NCI-H2196 (cell line): ENCODE data around the gene DEPDC4.
"Not testable (repeated sequence)": the region's sequence is repeated elsewhere in the genome, so short reads cannot be mapped to it uniquely, and the experiment has no call there.

Source experiments
- DNase-seq: peaks from one replicate; lab custom pipeline; 2025; ENCODE audit not compliant: unreplicated experiment; lab: John Stamatoyannopoulos, UW

DEPDC4 gene

DNA sequence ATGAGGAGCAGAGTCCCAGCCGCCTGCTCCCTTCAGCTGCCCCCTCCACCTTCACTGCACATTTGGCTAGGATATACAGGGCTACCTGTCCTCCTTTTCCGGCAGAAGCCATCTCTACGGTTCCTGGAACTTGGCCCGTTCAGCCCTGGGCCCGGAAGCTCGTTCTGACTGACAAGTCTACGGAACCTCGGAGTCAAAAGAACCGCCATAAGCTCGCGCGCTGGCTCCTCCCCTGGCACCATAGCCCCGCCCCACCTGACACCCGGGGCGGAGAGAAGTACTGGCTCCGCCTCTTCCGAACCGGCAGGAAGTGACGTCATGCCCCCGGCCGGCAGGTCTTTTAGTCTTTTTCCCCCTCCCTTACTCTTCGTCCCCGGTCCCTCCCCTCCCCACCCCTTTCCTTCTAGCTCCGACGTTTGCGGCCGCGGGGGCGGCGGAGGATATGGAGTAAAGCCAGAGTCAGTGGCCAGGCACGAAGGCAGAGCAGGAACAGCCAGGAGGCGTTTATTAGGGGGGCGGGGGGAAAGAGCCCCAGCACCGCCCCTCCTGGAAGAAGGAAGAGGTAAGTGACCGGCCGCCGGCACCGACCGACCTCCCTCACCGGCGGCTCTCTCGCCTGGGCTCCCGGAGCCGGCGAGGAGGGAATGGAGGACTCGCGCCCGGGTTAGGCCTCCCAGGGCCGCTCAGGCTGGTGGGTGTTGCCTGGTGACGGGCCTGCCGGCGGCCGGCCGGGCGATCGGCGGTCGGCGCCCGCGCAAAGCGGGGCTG lies at the start of gene DEPDC4, which contains the start of gene SCYL2:
Gene DEPDC4, minus strand, starts transcription at position 245 of the 768 bp plus-strand sequence. Its CDS starts 3 bp downstream, at position 242.
Gene SCYL2, plus strand, starts transcription at position 343 of the 768 bp plus-strand sequence. CDS start 15,794 bp downstream, outside the sequence.
- peak; percentile 95 for DNase-seq

DNA sequence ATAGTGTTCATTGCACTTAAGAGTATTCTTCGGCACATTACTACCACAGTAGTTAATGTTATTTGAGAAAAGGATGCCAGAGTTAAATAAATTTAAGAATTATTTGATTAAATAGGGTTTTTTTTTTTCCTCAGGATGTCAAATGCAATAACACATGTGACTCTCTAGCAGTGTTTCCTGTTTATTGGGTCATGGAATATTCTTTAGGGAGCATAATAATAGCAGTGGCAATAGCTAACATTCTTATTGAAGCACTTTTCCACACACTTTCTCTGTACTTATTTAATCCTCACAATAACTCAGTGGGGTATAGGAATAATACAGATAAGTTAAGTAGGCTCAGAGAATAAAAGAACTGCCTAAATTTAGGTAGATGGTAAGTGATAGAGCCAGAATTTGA lies 44.4 kb upstream of the DEPDC4 start:
- DNase-seq = no peak

DNA sequence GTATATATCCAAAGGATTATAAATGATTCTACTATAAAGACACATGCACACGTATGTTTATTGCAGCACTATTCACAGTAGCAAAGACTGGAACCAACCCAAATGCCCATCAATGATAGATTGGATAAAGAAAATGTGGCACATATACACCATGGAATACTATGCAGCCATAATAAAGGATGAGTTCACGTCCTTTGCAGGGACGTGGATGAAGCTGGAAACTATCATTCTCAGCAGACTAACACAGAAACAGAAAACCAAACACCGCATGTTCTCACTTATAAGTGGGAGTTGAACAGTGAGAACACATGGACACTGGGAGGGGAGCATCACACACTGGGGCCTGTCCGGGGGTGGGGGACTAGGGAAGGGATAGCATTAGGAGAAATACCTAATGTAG lies 41.3 kb upstream of the DEPDC4 start:
- not testable (repeated sequence) for DNase-seq

DNA sequence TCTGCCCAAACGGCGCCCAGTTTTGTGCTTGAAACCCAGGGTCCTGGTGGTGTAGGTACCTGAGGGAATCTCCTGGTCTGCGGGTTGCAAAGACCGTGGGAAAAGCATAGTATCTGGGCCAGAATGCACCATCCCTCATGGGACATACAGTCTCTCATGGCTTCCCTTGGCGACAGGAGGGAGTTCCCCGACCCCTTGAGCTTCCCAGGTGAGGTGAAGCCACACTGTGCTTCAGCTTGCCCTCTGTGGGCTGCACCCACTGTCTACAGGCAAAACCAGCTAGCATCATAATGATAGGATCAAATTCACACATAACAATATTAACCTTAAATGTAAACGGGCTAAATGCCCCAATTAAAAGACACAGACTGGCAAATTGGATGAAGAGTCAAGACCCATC lies 37.5 kb upstream of the DEPDC4 start:
- DNase-seq = not testable (repeated sequence)

DNA sequence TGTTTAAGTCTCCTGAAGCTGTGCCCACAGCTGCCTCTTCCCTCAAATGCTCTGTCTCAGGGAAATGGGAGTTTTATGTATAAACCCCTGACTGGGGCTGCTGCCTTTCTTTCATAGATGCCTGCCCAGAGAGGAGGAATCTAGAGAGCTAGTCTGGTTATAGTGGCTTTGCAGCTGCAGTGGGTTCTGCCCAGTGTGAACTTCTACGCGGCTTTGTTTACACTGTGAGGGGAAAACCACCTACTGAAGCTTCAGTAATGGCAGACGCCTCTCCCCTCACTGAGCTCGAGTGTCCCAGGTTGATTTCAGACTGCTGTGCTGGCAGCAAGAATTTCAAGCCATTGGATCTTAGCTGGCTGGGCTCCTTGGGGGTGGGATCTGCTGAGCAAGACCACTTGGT lies 37.0 kb upstream of the DEPDC4 start:
- no peak for DNase-seq

DNA sequence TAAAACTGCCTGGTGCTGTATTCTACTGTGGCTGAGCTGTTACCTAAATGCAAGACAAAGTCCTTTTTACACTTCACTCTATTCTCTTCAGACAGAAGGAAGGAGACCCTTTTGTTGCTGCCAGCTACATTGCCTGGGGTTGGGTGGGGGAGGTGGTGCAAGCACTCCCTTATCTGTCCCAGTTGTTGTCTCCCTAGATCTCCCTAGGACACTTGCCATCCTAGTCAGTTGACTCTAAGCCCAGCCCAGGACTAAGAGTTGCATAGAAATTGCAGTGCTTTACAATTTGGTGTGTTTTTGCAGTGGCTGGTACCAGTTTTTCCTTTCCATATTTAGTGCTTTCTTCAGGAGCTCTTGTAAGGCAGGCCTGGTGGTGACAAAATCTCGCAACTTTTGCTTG lies 35.2 kb upstream of the DEPDC4 start:
- no peak for DNase-seq

DNA sequence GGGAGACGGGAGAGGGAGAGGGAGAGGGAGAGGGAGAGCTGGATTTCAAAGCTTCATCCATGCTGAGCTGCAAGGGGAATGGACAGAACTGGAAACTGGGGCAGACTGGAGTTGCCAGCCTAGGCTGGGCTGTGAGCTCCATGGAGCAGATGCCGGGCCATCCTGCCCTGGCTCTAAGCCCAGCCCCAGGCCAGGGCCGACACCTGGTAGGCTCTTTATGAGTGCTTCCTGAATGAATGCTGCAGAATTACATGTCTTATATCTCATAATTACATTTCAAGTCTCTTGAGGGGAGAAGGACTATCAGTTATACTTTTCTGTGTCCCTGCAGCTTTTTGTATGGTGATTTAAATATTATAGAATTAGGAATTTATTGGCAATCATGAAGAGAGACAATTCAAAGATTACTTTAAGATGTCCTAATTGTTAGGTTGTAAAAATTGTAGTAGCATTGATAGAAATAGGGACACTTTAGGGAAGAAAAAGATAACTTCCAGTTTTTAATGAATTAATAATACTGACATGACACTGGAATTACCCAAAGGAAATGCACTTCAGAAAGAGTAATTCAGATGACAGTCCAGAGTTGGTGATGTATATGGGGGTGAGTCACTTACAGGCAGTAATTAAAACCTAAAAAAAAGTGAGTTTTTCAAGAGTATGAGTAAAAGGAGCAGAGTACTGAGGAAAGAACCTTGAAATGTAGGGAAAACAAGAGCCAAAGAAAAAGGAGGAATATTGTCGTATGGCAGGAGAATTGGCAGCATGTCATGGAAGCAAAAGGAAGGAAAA lies 29.1 kb upstream of the DEPDC4 start:
- no peak for DNase-seq

DNA sequence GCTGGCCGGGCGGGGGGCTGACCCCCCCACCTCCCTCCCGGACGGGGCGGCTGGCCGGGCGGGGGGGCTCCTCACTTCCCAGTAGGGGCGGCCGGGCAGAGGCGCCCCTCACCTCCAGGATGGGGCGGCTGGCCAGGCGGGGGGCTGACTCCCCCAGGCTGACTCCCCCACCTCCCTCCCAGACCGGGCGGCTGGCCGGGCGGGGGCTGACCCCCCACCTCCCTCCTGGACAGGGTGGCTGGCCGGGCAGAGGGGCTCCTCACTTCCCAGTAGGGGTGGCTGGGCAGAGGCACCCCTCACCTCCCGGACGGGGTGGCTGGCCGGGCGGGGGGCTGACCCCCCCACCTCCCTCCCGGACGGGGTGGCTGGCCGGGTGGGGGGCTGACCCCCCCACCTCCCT lies 27.5 kb upstream of the DEPDC4 start:
- DNase-seq = not testable (repeated sequence)

DNA sequence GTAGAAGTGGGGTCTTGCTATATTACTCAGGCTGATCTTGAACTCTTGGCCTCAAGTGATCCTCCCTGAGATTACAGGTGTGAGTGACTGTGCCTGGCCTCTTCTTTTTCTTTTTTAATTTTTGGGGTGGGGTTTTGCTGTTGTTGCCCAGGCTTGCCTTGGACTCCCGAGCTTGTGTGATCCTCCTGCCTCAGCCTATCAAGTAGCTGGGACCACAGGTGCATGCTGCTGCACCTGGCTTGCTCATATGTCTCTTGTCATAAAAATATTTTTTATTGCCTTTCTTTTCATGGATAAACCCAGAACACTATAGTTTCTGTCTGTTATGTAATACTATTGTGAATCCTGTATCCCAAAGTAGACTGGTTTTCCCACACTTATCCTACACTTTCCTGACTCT lies 26.1 kb upstream of the DEPDC4 start:
- DNase-seq = no peak

DNA sequence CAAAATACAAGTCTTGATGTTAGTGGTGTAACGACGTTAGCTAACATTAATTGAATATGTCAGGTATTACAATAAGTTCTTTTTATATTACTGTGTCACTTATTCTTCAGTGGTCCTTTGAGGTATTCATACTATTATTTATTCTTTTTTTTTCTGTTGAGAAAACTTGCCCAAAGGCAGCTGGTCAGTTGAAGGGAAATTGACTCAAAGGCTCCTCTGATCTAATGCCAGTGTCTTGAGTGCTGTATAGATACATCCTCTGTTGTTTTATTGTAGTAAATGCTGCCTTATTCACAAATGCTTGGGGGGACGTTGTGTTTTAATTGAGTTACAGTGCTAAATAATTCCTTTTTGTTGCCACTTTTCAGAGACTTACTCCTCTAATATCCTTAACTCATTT lies 23.1 kb upstream of the DEPDC4 start:
- no peak for DNase-seq

DNA sequence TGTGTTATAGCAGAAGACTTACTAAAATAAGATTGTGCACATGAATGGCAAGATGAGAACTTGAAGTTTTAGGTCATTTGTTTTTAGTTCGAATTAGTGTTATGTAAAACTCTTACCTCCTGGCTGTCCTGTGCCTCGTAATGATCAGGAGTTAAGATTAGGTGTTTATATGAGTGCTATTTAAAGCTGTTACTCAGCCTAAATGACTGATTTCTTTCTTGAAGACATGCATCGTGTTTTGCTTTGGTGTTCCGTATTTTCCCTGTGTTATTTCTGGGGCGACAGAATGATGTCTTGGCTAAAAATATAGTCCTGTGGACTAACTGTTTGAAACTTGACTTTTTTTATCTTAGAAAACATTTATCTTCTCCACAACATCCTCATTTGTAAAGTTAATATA lies 22.2 kb upstream of the DEPDC4 start:
- no peak for DNase-seq

DNA sequence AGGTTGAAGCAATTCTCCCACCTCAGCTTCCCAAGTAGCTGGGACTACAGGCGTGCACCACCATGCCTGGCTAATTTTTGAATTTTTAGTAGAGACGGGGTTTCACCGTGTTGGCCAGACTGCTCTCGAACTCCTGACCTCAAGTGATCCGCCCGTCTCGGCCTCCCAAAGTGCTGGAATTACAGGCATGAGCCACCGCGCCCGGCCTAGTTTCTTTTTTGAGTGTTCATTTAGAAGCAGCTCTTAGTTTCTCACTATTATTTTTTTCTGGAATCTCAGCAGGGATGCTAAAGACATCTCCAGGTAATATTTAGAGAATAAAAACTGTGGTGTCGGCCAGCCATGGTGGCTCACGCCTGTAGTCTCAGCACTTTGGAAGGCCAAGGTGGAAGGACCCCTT lies 17.7 kb upstream of the DEPDC4 start:
- DNase-seq = not testable (repeated sequence)

DNA sequence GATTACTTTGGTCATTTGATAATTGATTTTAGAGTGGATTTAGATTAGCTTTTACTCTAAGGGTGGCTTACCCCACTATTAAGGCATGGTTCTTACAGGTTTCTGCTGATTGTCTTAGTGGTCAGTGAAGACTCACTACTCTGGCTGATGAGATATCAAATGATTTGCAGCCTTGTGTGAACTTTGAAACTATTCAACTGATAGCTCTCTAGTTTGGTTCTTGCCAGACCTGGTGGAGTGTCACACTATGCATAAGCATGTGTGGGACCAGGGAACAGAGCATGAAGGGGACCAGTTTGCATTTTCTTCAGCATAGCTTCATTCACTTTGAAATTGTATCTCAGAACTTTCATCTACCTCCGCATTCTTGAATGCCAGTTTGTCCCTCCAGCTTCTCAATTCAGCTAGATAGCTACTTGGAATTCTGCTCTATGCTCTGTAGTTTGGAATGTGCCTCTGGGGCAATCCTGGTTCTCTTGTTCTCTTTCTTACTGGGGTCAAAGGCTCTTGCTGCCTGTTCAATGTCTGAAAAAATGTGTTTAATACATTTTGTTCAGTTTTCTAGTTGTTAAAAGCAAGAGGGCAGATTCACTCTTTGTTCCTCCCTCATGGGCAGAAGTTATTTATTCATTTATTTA lies 12.8 kb upstream of the DEPDC4 start:
- no peak for DNase-seq

DNA sequence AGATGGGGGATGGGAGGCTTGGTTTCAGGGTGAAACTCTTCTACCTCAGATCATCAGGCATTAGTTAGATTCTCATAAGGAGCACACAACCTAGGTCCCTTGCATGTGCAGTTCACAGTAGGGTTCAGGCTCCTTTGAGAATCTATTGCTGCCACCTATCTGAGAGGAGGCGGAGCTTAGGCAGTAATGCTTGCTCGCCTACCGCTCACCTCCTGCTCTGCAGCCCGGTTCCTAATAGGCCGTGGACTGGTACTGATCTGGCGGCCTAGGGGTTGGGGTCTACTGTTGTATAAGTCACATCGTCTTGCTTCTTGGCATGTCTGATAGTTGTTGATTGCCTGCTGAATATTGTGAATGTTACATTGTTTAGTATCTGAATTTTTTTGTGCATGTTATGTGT lies 12.3 kb upstream of the DEPDC4 start:
- DNase-seq = no peak

DNA sequence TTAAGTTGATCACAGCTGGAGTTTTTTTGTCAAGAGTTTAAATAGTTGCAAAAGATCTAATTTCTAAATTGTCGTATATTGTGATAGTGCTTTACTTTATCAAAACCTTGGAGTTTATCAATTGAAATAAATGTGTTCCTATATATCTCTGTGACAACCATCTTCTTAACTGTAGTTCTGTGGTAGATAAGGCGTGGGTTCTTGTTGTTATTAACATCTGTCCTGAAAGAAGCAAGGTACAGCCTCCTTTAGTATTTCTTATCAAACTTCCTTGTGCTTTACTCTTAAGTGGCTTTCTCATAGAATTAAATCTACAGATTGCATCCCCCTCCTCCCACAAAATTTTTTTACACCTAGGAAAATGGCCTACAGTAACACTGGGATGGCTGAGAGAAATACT lies 7.4 kb upstream of the DEPDC4 start:
- no peak for DNase-seq

DNA sequence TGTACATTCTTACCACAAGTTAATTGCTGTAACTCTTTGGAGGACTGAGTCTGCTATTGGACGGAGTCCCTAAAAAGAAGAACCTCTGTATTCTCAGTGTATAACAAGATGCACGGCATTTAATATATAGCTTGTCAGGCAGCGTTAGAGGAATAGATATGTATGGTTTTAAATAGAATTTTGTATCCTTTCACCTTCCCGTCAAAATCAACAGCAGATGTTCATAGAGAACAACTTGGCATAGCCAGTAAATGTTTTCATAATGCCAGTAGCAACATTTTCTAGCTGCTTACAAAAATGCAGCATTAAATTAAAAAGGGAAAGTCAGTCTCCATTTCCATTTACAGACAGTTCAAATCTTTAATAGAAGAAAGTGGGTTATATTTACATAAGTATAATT lies 6.9 kb upstream of the DEPDC4 start:
- DNase-seq = no peak

DNA sequence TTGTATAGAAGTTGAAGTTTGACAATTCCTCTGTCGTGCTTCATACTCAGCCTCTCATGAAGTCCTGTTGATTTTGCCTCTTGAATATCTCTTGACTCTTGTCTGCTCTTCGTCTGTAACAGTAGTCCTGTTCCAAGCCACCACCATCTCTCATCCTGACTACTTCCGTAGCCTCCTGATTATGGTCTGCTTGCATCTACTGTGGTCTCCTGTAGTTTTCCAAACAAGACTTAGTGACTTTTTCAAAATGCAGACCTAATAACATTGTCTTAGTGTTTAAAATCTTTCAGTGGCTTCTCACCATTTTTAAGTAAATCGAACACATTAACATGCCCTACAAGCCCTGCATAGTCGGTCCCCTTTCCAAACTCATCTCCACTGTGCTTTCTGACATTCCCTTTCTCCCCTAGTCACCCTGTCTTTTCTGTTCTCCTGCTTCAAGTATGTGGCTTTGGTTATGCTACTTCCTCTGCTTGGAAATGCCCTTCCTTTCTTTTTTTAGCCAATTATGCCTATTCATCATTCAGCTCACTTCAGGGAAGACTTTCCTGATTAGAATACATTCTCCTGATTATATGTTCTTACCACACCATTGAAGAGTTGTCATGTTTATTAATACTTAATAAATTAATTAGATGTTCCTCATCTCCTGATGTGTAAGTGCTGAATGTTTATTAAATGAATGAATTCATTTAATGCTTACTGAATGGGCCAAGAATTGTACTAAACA lies 2.1 kb upstream of the DEPDC4 start:
- DNase-seq = no peak

DNA sequence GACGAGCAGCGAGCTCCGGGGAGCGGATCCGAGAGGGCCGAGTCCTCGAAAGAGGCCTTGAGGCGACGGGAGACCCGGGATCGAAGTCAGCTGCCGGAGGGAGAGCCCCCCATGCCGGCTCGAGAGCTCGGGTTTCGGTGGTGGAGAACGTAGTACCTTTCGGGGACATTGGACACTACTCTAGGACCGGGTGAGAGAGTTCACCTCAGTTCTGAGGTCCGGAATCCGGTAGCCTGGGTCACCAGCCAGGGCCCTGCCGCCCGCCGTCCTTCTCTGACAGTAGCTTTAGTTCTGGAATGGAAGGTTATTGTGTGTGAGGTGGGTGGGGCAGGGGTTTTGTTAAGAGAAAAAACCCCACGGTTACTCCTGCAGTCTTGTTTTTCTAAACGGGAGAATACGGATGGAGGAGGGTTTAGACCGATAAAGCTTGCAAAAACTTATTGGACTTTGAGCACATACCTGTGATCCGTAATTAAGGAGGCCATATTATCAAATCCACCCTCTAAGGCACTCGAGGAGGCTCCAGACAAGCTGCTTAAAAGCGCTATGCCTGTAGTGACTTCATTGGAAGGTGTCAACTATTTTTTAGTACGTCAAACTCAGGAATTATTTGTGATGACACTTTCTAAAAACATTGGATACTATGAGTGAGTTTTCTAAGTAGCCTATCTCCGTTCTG lies 863 bp upstream of the DEPDC4 start:
- peak; percentile 23 for DNase-seq

DNA sequence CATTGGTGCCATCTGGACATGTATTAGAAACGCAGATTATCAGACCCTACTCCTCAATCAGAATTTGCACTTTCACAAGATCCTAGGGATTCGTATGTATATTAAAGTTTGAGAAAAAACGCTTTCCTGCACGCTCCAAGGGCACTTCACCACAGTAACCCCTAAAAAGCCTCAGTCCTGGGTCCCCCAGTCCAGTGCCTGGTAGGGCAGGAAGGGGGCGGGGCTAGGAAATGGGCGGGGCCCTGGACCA lies 369 bp downstream of the DEPDC4 start:
- DNase-seq = no peak

DNA sequence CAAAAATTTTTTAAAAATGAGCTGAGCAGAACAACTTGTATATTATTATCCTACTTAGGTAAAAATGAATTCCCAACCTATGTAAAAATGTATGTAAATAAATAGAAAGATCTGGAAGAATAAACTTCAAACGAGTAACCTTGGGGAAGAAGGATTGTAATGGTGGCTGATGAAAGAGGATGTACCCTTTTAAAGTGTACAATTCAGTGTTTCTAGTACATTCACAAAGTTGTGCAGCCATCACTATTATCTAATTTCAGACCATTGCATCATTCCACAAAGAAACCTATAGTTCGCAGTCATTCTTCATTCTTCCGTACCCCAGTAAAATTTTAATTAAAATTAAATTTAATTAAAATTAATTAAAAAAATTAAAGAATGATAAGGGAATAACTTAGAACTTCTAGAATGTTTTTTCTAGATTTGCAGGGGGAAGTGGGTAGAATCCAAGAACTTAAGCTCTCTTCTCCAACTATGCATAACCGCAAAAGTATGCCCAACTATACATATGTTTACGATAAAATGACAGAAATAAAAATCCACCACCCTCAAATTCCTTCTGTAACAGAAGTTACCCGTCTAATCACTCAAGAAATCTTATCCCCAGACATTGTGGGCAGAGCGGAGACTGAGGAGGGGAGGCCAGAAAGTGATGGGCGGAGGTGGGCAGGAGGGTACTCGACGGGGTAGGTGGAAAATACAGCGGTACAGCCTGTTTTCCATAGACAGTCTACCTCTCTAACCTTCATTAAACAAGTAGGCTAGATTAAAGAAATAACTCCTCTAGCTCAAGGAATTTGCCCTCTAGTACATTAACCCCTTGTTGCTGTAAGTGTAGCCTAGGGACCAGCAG lies 921 bp downstream of the DEPDC4 start:
- no peak for DNase-seq
